Measurements from ENCODE around the gene TSC22D1. TPM values are rescaled to one million over a fixed set of nuclear protein-coding genes. Genes with fewer than 3 reads are reported as not detected.

TSC22D1 gene
- total RNA-seq (ENCODE audit: low replicate concordance) = 179 and 181 TPM in 2 replicates

- Mint-ChIP-seq H3K4me3 (peak within 1 kb of the TSS; percentile 91), H3K36me3 (peaks cover 16% of the 10 kb centered on the region), H3K27me3 (ENCODE audit: insufficient read depth, low read depth) (no peaks in the 10 kb centered on the region), H3K9me3 (no peaks in the 10 kb centered on the region), H3K4me1 (peaks cover 58% of the 10 kb centered on the region), H3K27ac (peak within 1 kb of the TSS; percentile 98)
- Histone ChIP-seq H3K4me1 (peaks cover 62% of the 10 kb centered on the region), H2AFZ (replicated peaks) (peak within 1 kb of the TSS; percentile 78), H3K36me3 (no peaks in the 10 kb centered on the region), H3F3A (ENCODE audit: low read depth) (peaks cover 46% of the 10 kb centered on the region), H3K9me3 (ENCODE audit: low read depth) (no peaks in the 10 kb centered on the region), H3K4me2 (peak within 1 kb of the TSS; percentile 96), H4K20me1 (ENCODE audit: low read depth) (peaks cover 52% of the 10 kb centered on the region), H3K4me3 (peak within 1 kb of the TSS; percentile 94), H3K9ac (peak within 1 kb of the TSS; percentile 84), H3K79me2 (ENCODE audit: low read depth) (peaks cover 69% of the 10 kb centered on the region), H3K27ac (peak within 1 kb of the TSS; percentile 96), H3K27me3 (no peaks in the 10 kb centered on the region)
- TF ChIP-seq CTCF (IDR thresholded peaks at IDR 0.05) (no peak), EZH2phosphoT487 (IDR thresholded peaks at IDR 0.05) (no peak), EZH2 (IDR thresholded peaks at IDR 0.05) (no peak)
- DNase-seq (ENCODE audit: low spot score) = peak; percentile 66
Measured at GRCh38 chr13:44575741-44576350, at the start of gene TSC22D1. Gene TSC22D1 (minus strand): TSS chr13:44576330. CDS start chr13:44576074, 256 bp downstream.

- H3K79me2 ChIP-seq (ENCODE audit: low read depth) = no peaks in the 10 kb centered on the region
- peaks cover 6% of the 10 kb centered on the region for H3K9me3 Mint-ChIP-seq
- H2AFZ ChIP-seq (replicated peaks) = peak overlapping the region; percentile 66
- H3K36me3 Mint-ChIP-seq = no peaks in the 10 kb centered on the region
- H3K27me3 Mint-ChIP-seq (ENCODE audit: insufficient read depth, low read depth) = no peaks in the 10 kb centered on the region
- no peak for TF ChIP-seq EZH2 (IDR thresholded peaks at IDR 0.05)
- no peak for TF ChIP-seq CTCF (IDR thresholded peaks at IDR 0.05)
- no peak for TF ChIP-seq EZH2phosphoT487 (IDR thresholded peaks at IDR 0.05)
- peaks cover 18% of the 10 kb centered on the region for H3F3A ChIP-seq (ENCODE audit: low read depth)
- H3K4me3 ChIP-seq = no peak overlapping the region
- no peak overlapping the region for H3K27ac ChIP-seq
- H3K36me3 ChIP-seq = no peaks in the 10 kb centered on the region
- H3K9me3 ChIP-seq (ENCODE audit: low read depth) = no peaks in the 10 kb centered on the region
- peaks cover 29% of the 10 kb centered on the region for H3K4me1 Mint-ChIP-seq
- no peaks in the 10 kb centered on the region for H4K20me1 ChIP-seq (ENCODE audit: low read depth)
- H3K27me3 ChIP-seq = no peaks in the 10 kb centered on the region
- no peak overlapping the region for H3K9ac ChIP-seq
- H3K27ac Mint-ChIP-seq = peak overlapping the region; percentile 72
- H3K4me1 ChIP-seq = peaks cover 46% of the 10 kb centered on the region
- peak overlapping the region; percentile 25 for H3K4me2 ChIP-seq
- DNase-seq (ENCODE audit: low spot score) = no peak
- peak overlapping the region; percentile 13 for H3K4me3 Mint-ChIP-seq
Measured at GRCh38 chr13:44622708-44623107, 46.6 kb upstream of the TSC22D1 start.

GRCh38 chr13:44622261-44622660 lies 46.1 kb upstream of the TSC22D1 start:
- Histone ChIP-seq H4K20me1 (ENCODE audit: low read depth) (no peaks in the 10 kb centered on the region), H2AFZ (replicated peaks) (peak overlapping the region; percentile 66), H3K27me3 (no peaks in the 10 kb centered on the region), H3K4me1 (peaks cover 46% of the 10 kb centered on the region), H3K4me2 (peak overlapping the region; percentile 25), H3K27ac (no peak overlapping the region), H3K36me3 (no peaks in the 10 kb centered on the region), H3K9ac (no peak overlapping the region), H3K4me3 (no peak overlapping the region), H3F3A (ENCODE audit: low read depth) (peaks cover 18% of the 10 kb centered on the region), H3K79me2 (ENCODE audit: low read depth) (no peaks in the 10 kb centered on the region), H3K9me3 (ENCODE audit: low read depth) (no peaks in the 10 kb centered on the region)
- peaks cover 6% of the 10 kb centered on the region for H3K9me3 Mint-ChIP-seq
- no peaks in the 10 kb centered on the region for H3K27me3 Mint-ChIP-seq (ENCODE audit: insufficient read depth, low read depth)
- H3K36me3 Mint-ChIP-seq = no peaks in the 10 kb centered on the region
- H3K27ac Mint-ChIP-seq = peak overlapping the region; percentile 72
- no peak for DNase-seq (ENCODE audit: low spot score)
- no peak for TF ChIP-seq CTCF (IDR thresholded peaks at IDR 0.05)
- TF ChIP-seq EZH2 (IDR thresholded peaks at IDR 0.05) = no peak
- TF ChIP-seq EZH2phosphoT487 (IDR thresholded peaks at IDR 0.05) = no peak
- H3K4me1 Mint-ChIP-seq = peaks cover 33% of the 10 kb centered on the region
- peak overlapping the region; percentile 64 for H3K4me3 Mint-ChIP-seq

Data from neural progenitor cell (in vitro differentiated cells).